DMS53 (cell line): Measurements from ENCODE around the gene RPRD1A.
"Not testable (repeated sequence)": the region's sequence is repeated elsewhere in the genome, so short reads cannot be mapped to it uniquely, and the experiment has no call there.

Experiments used
- DNase-seq: peaks from one replicate; lab custom pipeline; 2025; lab: John Stamatoyannopoulos, UW

Gene RPRD1A

DNA sequence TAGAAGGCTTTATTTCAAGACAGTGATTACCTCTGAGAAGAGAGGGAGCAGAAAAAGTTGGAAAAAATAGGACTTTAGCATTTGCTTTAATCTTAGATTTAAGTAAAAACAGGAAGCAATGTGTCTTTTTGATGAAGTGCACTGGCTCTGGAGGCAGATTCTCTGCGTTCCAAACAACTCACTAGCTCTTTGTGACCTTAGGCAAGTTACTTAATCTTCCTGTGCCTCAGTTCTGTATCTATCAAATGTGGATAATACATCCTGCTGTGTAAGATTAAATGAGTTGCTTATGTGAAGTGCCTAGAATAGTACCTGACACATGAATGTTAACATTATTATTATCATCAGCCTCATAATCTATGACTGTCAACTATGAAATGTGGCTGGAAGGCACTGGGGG is 42.3 kb downstream of the RPRD1A start:
- DNase-seq: no peak

DNA sequence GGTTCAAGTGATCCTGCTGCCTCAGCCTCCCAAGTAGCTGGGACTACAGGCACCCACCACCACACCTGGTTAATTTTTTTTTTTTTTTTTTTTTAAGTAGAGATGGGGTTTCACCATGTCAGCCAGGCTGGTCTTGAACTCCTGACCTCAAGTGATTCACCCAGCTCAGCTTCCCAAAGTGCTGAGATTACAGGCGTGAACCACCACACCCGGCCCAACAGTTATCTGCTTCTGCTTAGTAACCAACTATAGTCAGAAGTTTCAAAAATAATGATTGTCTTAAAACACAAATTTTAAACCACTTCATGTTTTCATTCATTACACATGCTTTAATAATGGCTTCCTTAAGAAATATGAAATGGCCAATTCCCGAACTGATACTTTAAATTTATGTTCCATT is 43.1 kb downstream of the RPRD1A start:
- not testable (repeated sequence) for DNase-seq

DNA sequence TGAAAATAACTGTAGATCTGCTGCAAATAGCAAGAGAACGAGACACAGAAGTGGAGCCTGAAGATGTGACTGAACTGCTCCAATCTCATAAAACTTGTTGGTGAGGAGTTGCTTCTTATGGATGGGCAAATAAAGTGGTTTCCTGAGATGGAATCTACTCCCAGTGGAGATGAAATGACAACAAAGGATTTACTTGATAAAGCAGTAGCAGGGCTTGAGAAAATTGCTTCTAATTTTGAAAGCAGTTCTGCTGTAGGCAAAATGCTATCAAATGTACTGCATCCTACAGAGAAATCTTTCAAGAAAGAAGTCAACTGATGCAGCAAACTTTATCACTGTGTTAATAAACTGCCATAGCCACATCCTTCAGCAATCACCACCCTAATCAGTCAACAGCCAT is 44.0 kb downstream of the RPRD1A start:
- DNase-seq: no peak

DNA sequence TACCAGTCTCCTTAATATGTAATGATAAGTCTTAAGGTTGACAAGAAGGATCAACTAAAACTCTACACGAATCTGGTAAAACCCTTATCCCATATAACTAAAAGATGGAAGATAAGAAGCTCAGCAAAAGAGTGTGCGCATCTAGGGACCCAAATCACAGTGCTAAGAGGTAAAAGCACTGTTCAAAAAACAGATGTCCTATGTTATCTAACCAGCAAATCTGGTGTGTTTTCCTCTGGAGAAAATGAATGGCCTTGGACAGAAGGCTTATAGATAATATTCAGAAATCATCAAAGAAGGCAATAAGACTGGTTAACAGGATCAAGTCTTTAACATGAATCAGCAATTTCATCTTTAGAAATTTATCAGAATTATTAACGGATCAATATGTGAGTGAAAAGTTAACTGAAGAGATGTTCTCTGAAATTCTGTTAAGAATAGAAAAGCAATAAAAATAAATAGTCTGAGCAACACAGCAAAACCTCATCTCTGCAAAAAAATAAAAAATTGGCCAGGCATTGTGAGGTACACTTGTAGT is 47.1 kb downstream of the RPRD1A start:
- no peak for DNase-seq

DNA sequence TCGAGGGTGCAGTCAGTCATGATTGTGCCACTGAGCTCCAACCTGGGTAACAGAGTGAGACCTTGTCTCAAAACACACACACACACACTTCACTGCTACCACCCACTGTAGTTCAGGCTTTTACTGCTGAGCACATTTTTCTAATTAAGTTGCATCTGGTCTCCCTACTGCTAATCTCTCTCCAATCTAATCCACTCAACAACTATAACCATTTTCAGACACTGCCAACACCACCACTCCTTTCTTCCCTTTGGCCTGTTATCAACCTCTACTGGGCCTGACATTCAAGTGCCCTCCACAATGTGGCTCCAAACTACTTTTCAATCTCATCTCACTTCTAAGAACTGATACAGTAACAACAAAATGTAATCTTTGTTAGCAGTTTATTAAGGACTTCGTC is 50.1 kb downstream of the RPRD1A start:
- no peak for DNase-seq

DNA sequence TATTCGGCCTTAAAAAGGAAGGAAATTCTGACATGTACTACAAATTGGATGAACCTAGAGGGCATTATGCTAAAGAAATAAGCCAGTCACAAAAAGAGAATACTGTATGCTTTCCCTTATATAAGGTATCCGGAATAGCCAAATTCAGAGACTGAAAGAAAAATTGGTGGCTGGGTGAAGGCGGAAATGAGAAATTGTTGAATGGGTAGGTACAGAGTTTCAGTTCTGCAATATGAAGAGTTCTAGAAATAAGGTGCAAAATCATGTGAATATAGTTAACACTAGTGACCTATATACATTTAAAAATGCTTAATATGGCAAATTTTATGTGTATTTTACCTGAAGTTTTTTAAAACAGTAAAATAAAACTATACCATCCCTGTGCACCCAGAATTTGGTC is 51.7 kb downstream of the RPRD1A start:
- DNase-seq: no peak

DNA sequence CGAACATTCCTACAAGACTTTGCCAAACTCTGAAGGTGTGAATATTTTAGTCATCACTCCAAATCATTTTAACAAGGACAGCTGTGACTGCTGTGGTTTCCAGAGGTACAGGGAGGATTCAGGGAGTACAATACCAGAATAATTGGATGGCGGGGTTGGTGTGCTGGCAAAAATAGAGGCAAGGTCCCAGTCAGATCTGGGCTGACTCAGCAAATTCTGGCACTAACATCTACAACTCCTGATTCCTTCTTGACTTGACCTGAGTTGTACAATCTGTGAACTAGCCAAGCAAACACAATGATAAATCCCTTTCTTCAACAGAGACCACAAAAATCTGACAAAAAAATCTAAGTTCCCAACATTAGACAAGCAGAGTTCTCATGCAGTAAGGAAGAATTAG is 54.5 kb downstream of the RPRD1A start:
- DNase-seq: no peak

DNA sequence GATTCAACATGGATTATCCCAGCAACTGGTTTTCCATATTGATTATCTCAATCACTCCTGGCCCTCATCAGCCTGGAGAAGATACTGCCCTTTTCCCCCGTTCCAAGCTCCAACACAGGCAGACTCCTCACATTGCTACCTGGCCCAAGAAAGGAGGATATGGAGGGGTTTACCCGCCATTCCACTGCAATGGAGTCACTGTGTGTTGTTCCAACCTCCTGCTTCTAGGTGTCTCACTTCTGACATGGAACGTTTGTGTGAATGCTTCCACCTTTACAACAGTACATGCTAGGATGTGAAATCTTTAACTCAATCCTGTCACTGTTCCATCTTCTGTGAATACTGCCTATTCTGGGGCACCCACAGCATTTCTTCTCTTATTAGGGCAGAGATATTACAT is 58.1 kb downstream of the RPRD1A start:
- no peak for DNase-seq

DNA sequence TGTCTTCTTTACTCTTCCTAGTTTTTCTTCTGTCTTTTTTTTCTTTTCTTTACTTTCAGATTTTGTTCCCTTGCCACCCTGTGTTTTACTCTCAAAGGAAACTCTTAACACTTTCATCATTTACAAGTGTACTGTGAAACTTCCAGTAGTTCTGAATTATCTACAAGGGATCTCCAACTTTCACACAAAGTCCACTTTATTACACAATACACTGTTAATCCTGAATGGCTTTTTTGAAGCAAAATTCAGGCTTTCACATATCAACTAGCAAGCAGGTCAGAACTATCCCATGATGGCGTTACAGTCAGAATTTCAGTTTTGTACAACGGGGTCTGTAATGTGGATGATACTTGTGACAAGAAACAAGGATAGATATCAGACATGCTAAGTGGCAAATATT is 60.4 kb downstream of the RPRD1A start:
- DNase-seq: no peak

DNA sequence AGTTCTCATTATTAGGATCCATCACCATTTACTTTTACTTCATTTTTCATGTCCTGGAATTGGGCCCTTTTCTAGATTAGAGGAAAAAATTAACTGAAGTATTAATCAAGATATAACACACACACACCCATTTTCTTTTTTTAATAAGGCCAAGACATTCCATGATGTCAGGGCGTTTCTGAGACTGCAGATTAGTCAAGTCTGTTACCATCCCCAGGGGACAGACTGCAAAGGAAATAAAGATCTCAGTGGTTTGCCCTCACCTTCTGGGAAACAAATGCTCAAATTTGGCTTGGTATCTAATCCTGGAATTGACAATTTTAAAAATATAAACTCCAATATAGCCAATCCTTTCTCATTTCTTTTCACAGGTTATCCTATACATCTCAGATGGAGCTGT is 67.4 kb downstream of the RPRD1A start:
- DNase-seq: no peak

DNA sequence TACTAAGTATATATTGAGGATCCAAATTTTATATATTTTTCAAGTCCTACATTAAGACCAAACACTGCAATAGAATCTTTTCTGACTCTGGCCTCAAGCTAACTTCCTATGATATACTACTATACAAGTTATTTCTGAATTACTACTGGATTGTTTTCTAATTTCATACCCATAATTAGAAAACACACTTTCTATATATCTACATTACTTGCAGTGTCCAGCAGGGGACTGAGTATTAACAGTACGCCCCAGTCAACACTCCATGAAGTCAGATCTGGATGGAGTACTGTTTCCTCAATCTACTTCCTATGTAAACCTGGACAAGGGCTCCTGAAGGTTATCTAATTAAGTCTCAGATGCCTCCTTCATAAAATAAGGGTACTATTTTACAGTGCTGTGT is 68.4 kb downstream of the RPRD1A start:
- peak; percentile 39 for DNase-seq

DNA sequence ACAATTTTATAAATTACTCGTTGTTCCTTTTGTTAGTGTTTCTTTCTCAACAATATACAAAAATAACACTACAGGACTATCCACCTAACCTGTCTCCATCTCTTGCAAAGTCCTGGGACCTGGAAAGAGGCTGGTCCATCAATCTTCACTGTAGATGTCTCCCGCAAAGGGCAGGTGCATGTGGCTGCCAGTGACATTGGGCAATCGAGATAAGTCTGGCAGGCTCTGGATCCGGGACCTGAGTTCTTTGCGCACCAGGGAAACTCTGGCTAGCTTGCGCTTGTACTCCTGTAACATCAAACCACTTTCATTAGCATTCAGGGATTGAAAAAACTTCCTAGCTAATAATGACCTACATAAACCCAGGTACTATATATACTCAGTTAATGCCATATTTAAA is 74.3 kb downstream of the RPRD1A start:
- DNase-seq: no peak

DNA sequence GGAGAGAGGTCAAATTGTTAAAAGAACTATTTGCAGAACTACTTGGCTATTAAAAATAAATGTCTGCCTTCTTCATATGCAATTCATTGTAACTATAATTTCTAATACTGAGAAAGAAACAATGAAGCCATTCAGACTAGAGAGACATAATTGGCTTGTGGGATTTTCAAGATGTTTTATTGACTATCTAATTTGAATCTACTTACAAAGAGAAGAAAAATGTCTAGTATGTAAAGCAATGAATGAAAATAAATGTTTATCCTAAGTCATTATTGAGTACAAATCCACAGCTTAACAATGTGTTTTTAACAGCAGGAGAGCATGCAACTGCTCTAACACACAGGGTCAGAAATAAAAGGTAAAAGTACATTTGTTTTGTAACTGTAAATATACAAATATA is 75.7 kb downstream of the RPRD1A start:
- no peak for DNase-seq

DNA sequence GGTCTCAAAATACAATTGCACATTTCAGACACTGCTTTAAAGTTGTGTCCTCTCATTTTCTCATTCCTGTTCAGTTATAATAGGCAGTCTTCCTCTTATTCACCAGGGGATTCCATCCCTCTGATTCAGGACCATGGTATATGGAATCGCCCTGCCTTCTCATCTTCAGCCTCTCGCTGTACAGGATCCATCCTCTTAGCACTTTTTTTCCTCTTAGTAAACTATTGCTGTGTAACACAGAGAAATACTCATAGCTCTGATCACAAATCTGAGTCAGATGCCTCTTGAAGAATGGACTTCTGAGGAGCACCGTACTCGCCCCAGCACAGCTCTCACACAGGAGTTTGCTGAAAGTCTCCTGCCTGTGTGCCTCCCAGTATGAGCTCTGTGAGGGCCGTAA is 83.5 kb downstream of the RPRD1A start:
- DNase-seq: no peak

DNA sequence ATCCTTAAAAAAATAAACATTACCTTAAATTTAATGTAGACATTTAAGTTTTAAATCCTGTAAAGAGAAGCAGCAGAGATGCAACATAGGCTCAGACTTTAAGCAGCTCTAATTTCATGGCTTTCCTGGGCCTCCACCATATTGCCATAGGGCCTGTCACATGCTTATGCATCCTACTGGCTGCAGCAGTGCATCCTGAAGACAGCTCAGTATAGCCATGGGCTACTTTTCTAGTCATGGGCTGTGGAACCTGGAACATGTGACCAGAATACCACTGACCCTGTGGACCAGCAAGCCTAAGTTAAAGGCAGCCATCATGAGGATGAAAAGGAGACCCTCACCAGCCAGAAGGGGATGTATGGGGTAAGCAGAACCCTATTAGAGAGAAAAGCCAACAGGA is 84.2 kb downstream of the RPRD1A start:
- no peak for DNase-seq

DNA sequence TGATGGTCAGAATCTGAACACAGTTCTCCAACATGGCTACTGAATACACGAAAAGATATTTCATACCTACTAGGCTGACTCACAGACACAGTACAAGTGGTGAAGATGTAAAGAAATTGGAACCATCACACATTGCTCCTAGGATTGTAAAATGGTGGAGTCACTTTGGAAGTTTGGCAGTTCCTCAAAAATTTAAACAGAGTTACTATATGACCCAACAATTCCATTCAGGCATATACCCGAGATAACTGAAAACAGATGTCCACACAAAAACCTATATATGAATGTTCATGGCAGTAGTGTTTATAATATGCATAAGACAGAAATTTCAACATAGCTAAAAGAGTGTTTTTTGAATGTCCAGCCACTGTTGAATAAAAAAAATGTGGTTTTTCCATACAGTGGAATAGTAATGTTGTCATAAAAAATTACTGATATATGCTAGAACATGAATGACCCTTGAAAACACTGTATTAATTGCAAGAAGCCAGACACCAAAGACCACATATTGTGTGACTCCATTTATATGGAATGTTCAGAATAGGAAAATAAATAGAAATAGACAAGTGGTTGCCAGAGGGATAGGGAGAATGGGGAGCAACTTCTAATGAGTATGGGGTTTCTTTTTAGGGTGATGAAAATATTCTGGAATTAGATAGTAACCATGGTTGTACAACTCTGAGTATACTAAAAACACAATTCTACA is 84.8 kb downstream of the RPRD1A start:
- DNase-seq: no peak

DNA sequence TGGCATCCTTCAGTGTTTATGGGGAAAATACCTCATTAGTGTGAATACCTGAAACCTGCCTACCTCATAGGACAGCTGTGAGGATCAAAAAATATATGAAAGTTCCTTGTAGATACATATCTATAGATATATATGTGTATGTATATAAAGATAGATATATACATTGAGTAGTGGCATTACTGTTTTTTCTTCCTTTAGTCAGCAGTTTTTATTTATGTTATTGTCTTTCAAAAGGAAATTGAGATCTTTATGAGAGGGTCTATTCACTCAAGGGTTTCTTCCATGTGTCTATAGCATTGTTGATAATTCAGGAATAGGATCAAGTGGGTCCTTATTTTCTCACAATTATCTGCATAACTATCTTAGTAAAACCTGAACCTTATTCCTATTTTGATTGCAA is 88.2 kb downstream of the RPRD1A start:
- DNase-seq: no peak

DNA sequence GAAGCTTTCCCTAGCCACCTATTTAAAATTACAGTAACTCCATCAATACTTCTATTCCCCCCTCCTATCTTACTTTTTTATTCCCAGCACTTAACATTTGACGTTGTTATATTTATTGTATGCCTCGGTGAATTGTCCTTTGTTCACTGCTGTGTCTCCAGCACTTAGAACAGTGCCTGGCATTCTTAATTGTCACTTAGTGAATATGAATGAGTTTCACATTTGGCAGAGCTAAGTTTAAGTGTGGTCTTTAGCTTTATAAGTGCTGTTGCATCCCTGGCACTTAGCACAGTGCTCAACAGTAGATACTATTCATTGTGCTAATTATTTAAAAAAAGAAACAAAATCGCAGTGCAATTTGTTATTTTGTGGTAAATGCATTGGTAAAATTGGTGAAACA is 93.2 kb downstream of the RPRD1A start:
- no peak for DNase-seq

DNA sequence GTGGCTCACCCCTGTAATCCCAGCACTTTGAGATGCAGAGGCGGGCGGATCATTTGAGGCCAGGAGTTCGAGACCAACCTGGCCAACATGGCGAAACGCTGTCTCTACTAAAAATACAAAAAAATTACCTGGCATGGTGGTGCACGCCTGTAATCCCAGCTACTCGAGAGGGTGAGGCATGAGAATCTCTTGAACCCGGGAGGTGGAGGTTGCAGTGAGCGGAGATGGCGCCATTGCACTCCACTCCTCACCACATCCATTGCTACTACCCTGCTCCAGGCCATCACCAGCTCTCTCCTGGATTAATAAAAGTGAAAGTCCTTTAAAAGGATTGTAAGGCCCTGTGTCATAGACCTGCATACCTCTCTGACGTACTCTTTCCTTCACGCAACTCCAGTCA is 93.7 kb downstream of the RPRD1A start:
- no peak for DNase-seq

DNA sequence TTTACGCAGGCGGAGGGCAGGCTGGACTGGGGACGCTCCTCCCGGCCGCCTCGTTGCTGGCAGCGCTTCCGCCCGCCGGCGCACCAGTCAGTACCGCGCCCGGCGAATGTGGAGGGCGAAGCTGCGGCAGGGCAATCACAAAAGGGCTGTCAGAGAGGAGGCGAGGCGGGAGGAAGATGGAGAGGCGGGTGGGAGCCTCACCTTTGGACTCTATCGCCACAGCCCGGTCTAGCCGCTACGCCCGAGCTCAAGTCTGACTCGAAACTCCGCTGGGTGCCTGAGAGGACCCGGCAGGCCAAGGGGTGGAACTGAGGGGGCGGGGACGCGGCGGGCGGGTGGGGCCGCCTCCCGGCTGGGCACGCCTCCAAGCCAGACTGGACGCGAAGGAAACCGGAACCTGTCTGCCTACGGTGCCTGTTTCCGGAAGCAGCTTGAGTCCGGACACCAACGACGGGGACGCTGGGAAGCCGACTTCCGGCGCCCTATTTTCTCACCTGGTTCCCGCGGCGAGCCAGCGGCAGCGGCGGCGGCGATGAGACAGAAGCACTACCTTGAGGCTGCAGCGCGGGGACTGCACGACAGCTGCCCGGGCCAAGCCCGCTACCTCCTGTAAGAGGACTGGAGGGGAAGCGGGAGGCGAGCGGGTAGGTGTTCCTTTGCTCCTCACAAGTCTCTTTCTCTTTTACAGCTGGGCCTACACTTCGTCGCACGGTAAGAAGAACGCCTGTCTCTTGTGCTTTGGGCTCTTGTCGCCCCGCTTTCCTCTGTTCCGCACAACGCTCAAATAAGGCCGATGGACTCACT is 95.0 kb downstream of the RPRD1A start, which contains the start of gene RMP24:
Gene RMP24, plus strand, starts transcription at position 483 of the 804 bp plus-strand sequence.
- DNase-seq: peak; percentile 99

DNA sequence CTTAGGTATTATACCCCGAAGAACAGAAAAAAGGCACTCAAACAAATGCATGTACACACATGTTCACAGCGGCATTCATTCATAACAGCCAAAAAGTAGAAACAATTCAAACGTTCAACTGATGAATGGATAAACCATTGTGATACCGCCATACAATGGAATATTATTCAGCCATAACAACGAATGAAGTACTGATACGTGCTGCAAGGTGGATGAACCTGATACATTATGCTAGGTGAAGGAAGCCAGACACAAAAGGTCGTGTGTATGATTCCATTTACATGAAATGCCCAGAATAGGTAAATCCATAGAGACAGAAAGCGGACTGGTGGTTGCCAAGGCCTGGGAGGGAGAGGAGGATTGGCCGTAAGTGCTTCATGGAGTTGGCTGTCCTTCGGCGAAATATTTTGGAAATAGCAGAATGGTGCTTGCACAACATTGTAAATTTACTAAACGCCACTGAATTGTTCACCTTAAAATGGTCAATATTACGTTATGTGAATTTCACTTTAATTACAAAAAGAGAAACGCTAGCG is 95.6 kb downstream of the RPRD1A start:
- DNase-seq: peak; percentile 78

DNA sequence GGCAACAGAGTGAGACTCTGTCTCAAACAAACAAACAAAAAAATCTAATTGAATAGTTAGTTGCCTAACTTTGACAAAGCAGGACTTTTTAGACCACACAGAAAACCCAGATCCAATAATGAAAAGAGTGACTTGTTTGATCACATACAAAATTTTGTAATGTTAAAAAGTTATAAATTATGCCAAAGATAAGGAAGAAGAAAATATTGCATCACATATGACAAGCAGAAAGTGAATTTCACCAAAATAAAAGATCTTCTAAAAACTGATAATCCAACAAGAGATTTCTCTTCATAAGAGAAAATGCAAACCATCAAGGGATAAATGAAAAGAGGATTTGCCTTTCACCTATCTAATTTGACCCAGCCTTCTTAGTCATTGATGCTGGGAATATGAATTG is 97.7 kb downstream of the RPRD1A start:
- DNase-seq: no peak

DNA sequence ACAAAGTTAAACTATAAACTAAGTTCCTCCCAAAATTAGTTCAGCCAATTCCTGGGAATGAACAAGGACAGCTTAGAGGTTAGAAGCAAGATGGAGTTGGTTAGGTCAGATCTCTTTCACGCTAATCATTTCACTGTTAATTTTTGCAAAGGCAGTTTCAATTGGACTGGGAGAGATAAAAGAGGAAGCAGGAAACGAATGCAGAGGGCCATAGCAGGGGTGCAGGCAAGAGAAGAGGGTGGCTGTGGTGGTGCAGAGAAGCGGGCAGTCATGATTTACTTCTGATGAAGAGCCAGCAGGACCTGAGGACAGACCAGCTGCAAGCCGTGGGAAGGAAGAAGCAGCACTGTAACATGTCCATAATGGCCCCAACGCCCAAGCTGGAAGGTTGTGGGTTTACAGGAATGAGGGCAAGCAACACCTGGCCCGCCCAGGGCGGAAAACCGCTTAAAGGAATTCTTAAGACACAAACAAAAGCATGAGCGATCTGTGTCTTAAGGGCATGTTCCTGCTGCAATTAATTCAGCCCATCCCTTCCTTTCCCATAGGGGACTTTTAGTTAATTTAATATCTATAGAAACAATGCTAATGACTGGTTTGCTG is 99.0 kb downstream of the RPRD1A start:
- no peak for DNase-seq
